ENCODE data around the gene DGUOK. TPM values are rescaled to one million over a fixed set of nuclear protein-coding genes. Genes with fewer than 3 reads are reported as not detected.

Gene DGUOK
- total and polyA plus RNA-seq, 2 of the 4 experiments (the other 2 are of a cell fraction): 66.3 to 111 TPM

DNA sequence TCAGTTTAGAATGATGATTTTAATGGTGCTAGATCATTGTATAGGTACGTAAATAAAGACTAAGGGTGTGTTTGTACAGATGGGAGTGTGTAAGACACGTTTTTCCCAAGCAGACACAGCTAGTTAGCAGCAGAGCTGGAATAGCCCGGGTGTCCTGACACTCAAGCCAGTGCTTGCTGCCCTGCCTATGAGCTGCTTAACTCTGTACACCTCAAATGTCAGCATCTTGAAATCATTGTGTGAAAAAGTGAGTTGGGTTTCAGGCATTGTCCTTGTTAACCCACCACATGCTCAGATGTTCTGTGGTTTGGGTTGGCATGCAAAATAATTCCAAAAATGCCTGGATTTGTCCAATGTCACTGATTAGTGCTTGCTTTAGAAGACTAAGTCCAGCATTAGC, 45.0 kb downstream of the DGUOK start:
- Histone ChIP-seq H2BK120ac (ENCODE audit: low read depth, low read length) (no peak overlapping the region), H4K5ac (ENCODE audit: low read depth, low read length) (no peak overlapping the region), H3K56ac (ENCODE audit: extremely low read depth, insufficient read depth, low read length) (no peak overlapping the region), H3K14ac (replicated peaks; ENCODE audit: low read depth, low read length) (no peak overlapping the region), H2AK9ac (replicated peaks; ENCODE audit: low read depth, low read length, poor library complexity) (no peak overlapping the region), H4K20me1 (ENCODE audit: insufficient read depth, low read length) (no peaks in the 10 kb centered on the region), H2BK5ac (ENCODE audit: low read depth, low read length, poor library complexity, severe bottlenecking) (no peak overlapping the region), H3K9ac (ENCODE audit: low read depth, low read length) (no peak overlapping the region), H3K9me3 (ENCODE audit: control insufficient read depth, insufficient read depth, low read length) (no peaks in the 10 kb centered on the region), H4K8ac (ENCODE audit: low read depth in 2 of 2, low read length in 2 of 2) (no peak overlapping the region), H3K4me3 (ENCODE audit: insufficient read depth, low read depth, low read length) (no peak overlapping the region), H3K4me1 (ENCODE audit: control insufficient read depth, insufficient read depth, low read length) (peaks cover 4% of the 10 kb centered on the region; the same call in 1 of the 2 replicates), H2BK15ac (ENCODE audit: low read depth, low read length) (no peak overlapping the region), H3K27me3 (ENCODE audit: control insufficient read depth, insufficient read depth, low read length) (peaks cover 2% of the 10 kb centered on the region; the same call in 1 of the 2 replicates), H2AFZ (replicated peaks; ENCODE audit: low read length, poor library complexity) (no peak overlapping the region), H3K23ac (ENCODE audit: low read depth, low read length) (no peak overlapping the region), H3K79me1 (ENCODE audit: low read depth in 1 of 2, low read length in 2 of 2) (no peaks in the 10 kb centered on the region), H3K36me3 (ENCODE audit: control insufficient read depth, insufficient read depth, low read length) (no peaks in the 10 kb centered on the region), H2AK5ac (ENCODE audit: low read depth, low read length) (no peak overlapping the region), H3K9me1 (ENCODE audit: insufficient read depth, low read length) (peaks cover 4% of the 10 kb centered on the region; the same call in 1 of the 2 replicates), H2BK20ac (ENCODE audit: low read depth, low read length) (no peak overlapping the region), H3K4me2 (ENCODE audit: low read depth, low read length) (no peak overlapping the region), H3K4ac (ENCODE audit: low read depth, low read length) (no peak overlapping the region), H3K18ac (ENCODE audit: low read depth, low read length) (no peak overlapping the region), H3K27ac (ENCODE audit: insufficient read depth, low read length) (no peak overlapping the region), H4K91ac (ENCODE audit: insufficient read depth, low read depth, low read length) (no peak overlapping the region)
- CTCF ChIA-PET: no interaction called here
- no CpG with 5 or more reads among the region's 3 CpGs for WGBS, 2 experiments (ENCODE audit: extremely low coverage in 2 of 2, insufficient read length in 1 of 2)
- ATAC-seq (ENCODE audit: low read depth) (peak; percentile 34; the same call in 1 of the 2 replicates), DNase-seq (no peak)
- POLR2A ChIA-PET (ENCODE audit: unreplicated experiment): no interaction called here
- no TSS peak for BruUV-seq (replicated peaks)
- intact Hi-C loops (cut with micrococcal nuclease) (no loop called here), dilution Hi-C loops (cut with HindIII; ENCODE audit: low sequenced_read_pairs, unreplicated experiment) (no loop called here), in situ Hi-C loops (cut with MboI; ENCODE audit: low sequenced_read_pairs) (no loop called here)
- no peak for TF ChIP-seq CTCF (conservative IDR thresholded peaks at IDR 0.05; ENCODE audit: low read depth, low read length)
- no peak for TF ChIP-seq RCOR1 (IDR thresholded peaks at IDR 0.05; ENCODE audit: insufficient replicate concordance, low read length)
- TF ChIP-seq CHD1 (IDR thresholded peaks at IDR 0.05; ENCODE audit: low read depth, low read length): no peak
- no peak for TF ChIP-seq RFX5 (IDR thresholded peaks at IDR 0.05; ENCODE audit: low read depth, low read length)
- no peak for TF ChIP-seq FOS (IDR thresholded peaks at IDR 0.05; ENCODE audit: low read depth, low read length)
- no peak for TF ChIP-seq RAD21 (IDR thresholded peaks at IDR 0.05; ENCODE audit: low read length)
- no peak for TF ChIP-seq BHLHE40 (IDR thresholded peaks at IDR 0.05; ENCODE audit: low read depth, low read length)
- TF ChIP-seq, protein P1, sequence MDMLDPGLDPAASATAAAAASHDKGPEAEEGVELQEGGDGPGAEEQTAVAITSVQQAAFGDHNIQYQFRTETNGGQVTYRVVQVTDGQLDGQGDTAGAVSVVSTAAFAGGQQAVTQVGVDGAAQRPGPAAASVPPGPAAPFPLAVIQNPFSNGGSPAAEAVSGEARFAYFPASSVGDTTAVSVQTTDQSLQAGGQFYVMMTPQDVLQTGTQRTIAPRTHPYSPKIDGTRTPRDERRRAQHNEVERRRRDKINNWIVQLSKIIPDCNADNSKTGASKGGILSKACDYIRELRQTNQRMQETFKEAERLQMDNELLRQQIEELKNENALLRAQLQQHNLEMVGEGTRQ (IDR thresholded peaks at IDR 0.05; ENCODE audit: low read depth, low read length): no peak
- TF ChIP-seq CEBPB (IDR thresholded peaks at IDR 0.05; ENCODE audit: low read depth, low read length): no peak
- TF ChIP-seq, protein P2, sequence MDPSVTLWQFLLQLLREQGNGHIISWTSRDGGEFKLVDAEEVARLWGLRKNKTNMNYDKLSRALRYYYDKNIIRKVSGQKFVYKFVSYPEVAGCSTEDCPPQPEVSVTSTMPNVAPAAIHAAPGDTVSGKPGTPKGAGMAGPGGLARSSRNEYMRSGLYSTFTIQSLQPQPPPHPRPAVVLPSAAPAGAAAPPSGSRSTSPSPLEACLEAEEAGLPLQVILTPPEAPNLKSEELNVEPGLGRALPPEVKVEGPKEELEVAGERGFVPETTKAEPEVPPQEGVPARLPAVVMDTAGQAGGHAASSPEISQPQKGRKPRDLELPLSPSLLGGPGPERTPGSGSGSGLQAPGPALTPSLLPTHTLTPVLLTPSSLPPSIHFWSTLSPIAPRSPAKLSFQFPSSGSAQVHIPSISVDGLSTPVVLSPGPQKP (IDR thresholded peaks at IDR 0.05; ENCODE audit: borderline replicate concordance, low read depth, low read length): no peak
- TF ChIP-seq NFE2L2 (IDR thresholded peaks at IDR 0.05; ENCODE audit: low read depth, low read length): no peak
- TF ChIP-seq SMC3 (IDR thresholded peaks at IDR 0.05; ENCODE audit: low read depth, low read length): no peak
- no peak for TF ChIP-seq POLR2A (IDR thresholded peaks at IDR 0.05; ENCODE audit: low read depth, low read length)
- TF ChIP-seq MAZ (IDR thresholded peaks at IDR 0.05; ENCODE audit: borderline replicate concordance, low read depth, low read length): no peak
- no peak for TF ChIP-seq MXI1 (IDR thresholded peaks at IDR 0.05; ENCODE audit: borderline replicate concordance, low read depth, low read length)
- no peak for TF ChIP-seq MAFK (IDR thresholded peaks at IDR 0.05; ENCODE audit: low read depth, low read length)

Data from IMR-90 (cell line).